ENCODE results near the gene CD69.
A peak's percentile ranks its signal among the peaks of the same experiment; 100 is the strongest.

The CD69 gene

DNA sequence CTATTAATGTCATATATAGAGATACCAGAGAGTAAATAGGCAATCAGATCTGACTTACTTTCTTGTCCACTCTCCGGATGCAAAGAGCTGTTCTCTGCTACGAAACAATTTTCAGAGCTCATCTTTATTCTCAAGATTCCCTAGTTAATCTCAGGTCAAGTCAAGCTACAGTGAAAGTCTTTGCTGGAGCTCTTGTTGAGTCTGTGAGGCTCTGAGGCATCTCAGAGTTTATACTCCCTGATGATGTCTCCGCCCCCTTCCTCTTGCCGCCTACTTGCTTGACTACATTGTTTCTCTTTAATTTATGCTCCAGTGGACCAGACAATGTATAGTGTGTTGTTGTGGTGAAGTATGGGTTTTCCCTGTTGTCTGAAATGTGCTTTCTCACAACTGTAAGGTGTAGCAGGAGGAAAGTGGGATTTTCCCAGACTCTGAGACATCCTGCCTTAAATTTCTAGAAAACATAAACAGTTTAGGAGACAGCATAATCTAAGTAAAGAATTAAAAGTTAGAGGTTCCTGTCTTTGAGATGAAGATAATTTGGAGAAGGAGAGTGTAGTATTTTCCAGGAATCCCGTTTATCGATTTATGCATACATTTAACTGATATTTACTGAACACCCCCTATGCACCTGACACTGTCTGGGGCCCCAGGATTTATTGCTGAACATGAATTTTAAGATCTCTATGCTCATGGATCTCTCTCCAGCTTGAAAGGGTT is at the start of gene CD69:
Gene CD69, minus strand, starts transcription at position 203 of the 720 bp plus-strand sequence. Its CDS starts 81 bp downstream, at position 122.
- peak; percentile 60 to 75 for DNase-seq (ENCODE audit: low read depth in 2 of 2)

DNA sequence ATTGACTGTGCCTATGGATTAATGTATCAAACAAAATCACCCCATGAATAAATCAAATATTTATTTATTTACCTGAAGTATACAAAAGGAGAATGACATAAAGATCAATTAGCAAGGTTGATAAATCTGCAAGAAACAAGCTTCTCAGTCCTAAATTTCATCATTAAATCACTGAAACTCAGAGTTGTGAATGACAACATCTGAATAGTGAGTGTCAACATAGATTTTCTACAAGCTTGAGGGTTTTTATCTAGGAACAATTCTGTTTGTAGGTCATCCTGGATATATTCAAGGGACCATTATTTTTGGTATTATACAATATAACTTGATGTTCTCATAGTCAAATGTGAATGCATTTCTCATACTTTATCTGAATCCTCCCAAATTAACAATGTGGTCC is 49.2 kb upstream of the CD69 start:
- no peak for DNase-seq (ENCODE audit: low read depth in 2 of 2)

DNA sequence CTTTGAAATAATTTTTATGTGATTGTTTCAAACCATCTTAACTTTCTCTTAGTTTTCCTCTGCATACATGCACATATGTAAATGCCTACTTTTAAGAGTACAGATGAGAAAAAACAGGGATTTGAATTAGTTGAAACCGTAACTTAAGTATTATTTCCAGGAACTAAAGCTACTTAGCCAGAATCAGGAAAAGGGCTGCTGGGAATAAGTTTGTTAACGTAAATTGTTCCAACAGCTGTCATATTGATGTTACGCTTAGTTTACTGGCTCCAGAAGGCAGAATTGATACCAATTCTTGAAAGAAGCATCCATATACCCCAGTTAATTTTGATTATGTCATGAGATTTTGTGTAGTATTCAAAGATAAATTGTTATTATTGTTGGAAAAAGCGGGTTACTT is 48.6 kb upstream of the CD69 start:
- DNase-seq (ENCODE audit: low read depth in 2 of 2): no peak

DNA sequence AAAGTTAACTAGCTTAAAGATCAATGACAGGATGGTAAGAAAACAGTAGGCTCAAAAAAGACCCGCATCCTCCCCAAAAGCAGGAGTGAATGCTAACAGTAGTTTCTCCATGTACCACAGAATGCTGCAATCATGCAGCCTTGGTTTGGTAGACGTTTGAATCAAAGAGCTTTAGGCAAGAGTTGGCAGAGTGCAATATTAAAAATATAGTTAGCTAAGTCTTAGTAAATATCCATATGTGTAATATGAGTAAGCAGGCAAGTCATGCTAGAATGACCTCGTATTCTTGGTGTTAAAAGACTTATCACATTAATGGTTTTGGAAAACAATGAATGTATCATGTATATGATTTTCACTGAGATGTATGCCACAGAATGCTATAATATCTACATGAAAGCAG is 47.8 kb upstream of the CD69 start:
- no peak for DNase-seq (ENCODE audit: low read depth in 2 of 2)

DNA sequence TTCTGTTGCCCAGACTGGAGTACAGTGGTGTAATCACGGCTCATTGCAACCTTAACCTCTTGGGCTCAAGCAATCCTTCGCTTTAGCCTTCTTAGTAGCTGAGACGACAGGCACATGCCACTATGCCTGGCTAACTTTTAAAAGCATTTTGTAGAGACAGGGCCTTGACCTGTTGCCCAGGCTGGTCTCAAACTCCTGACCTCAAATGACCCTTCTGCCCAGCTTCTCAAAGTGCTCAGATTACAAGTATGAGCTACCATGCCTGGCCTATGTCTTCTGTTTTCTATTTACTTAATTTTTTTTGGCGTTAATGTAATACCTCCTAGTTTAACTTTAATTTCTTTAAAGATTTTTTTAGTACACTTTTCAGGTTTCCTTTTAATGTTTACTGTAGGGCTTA is 46.0 kb upstream of the CD69 start:
- no peak for DNase-seq (ENCODE audit: low read depth in 2 of 2)

DNA sequence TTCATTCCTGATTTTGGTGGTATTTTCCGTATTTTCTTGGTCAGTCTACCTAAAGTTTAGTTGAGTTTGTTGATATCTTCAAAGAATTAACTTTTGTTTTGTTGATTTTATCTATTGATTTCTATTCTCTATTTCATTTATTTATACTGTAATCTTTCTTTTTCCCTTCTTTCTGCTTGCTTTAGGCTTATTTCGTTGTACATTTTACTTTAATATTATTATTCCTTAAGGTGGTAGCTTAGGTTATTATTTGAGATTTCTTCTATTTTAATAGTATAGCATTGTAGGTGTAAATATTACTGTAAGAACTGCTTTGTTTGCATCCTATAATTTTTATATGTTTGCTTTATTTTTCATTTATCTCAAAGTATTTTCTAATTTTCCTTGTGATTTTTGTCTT is 45.2 kb upstream of the CD69 start:
- no peak for DNase-seq (ENCODE audit: low read depth in 2 of 2)

DNA sequence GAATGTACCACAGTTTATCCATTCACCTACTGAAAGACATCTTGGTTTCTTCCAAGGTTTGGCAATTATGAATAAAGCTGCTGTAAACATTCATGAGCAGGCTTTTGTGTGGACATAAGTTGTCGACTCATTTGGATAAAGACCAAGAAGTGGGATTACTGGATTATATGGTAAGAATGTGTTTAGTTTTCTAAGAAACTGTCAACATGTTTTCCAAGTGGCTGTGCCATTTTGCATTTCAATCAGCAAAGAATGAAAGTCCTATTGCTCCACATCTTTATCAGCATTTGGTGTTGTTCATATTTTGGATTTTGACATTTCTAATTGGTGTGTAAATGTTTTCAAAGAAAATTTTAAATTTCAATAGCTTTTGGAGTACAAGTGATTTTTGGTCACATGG is 39.3 kb upstream of the CD69 start:
- no peak for DNase-seq (ENCODE audit: low read depth in 2 of 2)

DNA sequence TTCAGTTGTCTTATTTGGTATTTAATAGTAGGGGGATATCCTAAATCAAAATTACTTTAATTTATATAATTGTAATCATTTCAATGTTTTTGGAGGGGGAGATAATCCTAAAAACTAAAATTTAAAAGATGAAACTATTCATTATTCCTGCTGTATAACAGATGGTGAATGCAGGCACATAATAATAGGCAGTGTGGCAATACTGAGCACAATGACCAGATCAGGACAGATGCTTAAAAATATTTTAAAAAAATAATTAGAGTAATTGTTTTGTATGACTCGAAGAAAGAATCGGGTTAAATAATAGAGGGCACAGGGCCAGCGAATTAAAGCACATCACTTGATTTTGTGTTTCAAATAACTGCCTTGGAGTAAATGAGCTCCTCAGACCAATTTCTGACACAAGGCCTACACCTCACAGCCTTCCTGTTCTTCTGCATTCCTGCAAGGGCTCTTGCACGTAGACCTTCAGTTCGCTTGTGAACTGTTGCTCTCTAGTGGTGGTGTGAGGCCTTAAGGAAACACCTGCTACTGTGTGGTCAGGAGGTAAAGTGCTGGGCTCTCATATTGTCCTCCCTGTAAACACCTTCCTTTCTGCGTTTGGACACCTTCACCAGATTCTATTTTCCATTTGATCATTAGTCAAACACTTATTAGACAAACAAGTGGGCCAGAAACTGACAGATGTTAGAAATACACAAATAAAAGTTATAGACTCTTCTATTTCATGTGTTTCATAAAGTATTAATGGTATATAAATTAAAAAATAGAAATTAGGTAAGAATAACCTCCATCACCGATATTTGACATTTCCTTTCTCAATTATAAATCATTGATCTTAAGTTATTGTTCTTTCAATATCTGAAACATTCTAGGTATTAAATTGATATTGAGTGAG is 37.3 kb upstream of the CD69 start:
- DNase-seq (ENCODE audit: low read depth in 2 of 2): peak; percentile 28 to 42

DNA sequence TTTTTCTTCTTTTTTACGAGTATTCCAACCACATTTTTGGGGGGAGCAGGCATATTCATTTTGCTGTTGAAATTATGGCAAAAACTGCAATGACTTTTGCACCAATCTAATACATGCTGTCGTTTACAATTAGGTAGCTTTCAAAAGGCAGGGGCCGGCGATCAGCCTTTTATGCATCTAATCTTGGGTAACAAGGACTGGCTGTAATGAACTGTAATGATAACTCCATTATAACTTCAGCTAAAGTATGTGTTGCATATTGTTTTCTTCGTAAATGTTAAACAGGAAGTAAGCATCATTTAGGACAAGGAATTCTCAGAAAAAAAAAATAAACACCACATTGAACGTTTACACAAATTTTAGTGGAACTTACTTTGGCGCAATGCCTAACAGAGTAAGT is 36.3 kb upstream of the CD69 start:
- DNase-seq (ENCODE audit: low read depth in 2 of 2): no peak

DNA sequence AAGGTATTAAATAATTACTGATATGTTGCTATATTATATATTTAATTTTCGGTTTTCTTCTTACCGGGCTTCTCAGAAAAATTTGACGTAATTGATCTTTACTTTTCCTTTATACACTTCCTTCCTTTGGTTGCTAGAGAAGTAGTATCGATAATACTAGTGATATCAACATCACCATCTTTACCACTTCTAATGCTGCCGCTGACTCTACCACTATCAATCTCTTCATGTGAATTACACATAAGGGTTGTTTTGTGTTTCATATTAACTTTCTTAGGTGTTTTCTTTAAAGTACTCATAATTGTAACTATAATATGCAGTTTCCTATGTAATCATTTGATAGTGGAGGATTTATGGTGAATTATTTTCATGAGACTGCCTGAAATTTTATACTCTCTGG is 35.6 kb upstream of the CD69 start:
- no peak for DNase-seq (ENCODE audit: low read depth in 2 of 2)

DNA sequence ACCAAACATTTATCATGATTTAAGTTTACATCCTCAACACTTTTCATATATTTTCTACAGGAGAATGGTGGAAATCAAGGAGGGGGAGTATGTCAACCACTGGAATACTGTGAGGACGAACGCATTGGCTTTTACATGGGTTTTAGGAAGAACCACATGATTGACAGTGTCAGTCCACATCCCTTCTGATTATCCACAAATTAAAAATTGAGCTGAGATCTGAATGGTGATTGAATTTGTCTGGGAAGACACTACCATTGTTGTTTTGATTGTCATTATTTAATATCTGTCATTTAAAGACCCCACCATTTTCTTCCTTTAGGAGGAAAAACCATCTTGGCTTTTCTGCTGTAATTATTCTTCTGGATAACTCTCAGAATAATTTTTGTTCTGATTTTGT is 35.2 kb upstream of the CD69 start:
- DNase-seq (ENCODE audit: low read depth in 2 of 2): no peak

DNA sequence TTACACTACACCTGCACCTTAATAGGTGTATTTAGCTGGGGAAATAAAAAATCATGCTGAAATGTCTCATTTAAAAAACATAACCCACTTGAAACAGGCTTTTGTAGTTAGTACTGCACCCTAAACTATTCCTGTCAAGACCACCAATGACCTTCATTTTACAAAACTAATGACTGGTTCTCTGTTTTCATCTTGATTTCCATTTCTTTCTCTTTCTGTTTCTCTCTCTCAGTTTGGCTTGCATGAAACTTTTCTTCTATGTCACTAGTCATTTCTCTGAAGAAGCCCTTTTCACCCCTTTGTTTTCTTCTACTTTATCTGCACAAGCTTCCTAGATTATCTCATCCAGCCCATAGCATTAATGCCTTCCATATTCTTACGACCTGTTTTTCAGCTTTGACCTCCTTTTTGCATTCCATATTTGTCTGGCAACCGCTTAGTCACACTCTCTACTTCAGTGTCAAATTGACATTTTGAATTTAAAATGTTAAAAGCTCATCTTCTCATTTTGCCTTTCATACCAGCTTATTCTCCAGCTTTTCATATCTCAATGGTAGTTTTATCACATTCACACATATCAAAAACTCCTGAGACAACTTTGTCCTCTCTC is 33.9 kb upstream of the CD69 start:
- DNase-seq (ENCODE audit: low read depth in 2 of 2): no peak

DNA sequence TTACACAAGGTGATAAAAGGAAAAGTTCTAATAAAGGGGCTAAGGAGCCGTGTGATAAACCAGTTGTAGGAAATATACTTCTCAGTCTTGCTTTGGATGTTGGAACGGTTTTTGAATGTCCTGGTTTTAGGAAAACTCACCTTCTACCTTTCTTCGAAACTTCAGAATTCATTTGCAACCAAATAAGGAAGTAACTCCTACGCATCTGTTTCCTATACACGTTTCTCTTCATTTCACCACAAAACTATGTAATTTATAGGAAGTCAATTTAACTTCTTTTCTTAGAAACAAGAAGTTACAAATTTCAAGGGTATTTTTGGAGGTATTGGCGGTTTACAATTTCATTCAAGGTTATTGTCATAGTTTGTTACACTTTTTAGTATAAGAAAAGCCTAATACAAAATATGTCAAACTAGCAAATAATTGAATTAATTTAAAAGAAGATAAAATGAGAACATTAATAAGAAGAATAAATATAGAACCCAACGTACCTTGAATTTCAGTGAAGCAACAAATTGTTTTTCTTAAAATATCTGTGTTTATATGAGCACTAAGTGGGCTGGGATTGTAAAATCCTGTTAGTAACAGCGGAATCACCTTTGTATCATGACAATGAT is 33.2 kb upstream of the CD69 start:
- no peak for DNase-seq (ENCODE audit: low read depth in 2 of 2)

DNA sequence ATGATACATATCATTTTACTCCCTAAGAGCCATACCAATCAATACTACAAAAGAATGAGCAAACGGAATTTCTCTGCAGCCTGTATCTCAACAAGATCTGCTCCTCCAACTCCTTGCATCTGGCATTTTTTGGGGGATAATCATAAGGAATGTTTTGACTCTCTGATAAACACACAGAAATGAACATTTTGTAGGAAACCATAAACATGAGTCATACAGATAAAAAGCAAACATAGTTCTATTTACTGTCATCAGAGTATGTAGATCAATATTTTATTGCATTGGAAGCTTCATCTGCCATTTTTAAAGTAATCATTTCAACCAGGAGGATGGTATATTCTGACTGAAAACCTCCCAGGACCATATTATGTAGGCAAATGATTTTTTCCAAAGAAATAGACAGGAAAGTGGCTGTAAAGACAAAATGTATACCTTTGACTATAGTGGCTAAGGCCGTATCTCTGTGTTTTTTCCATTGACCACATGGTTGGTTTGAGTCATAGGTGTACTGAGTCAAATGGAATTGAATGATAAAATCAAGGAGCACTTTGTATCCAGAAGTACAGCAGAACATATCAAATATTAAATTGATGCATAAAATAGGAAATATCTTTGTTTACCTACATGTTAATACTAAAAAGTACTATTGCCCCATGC is 32.4 kb upstream of the CD69 start:
- DNase-seq (ENCODE audit: low read depth in 2 of 2): no peak

DNA sequence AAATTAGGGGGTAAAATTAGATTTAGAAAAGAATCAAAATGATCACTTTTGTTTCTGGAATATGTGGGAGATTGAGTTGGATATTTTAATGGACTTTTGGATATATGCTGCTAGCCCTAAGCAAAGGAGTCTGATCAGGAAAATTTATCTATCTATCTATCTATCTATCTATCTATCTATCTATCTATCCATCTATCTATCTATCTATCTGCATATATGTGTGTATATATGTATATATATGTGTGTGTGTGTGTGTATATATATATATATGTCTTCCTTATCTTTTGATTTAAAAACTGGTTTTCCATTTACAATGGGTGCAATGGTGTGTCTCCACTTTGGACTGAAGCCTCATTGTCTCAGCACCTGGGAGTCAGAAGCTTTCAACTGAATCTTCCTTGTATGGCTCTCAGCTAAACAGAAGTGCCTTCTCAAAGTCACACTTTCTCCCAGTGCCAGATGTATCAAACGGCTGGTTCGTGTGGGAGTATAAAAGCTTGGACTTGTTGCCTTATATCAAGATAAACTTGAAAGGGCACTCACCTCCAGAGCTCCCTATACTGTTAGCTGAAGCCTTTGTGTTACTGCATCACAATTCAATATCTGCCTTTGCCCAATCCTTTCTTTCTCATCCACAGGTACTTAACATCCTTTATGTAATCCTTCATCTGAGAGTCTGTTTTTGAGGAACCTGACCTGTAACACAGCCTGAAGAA is 31.6 kb upstream of the CD69 start:
- no peak for DNase-seq (ENCODE audit: low read depth in 2 of 2)

DNA sequence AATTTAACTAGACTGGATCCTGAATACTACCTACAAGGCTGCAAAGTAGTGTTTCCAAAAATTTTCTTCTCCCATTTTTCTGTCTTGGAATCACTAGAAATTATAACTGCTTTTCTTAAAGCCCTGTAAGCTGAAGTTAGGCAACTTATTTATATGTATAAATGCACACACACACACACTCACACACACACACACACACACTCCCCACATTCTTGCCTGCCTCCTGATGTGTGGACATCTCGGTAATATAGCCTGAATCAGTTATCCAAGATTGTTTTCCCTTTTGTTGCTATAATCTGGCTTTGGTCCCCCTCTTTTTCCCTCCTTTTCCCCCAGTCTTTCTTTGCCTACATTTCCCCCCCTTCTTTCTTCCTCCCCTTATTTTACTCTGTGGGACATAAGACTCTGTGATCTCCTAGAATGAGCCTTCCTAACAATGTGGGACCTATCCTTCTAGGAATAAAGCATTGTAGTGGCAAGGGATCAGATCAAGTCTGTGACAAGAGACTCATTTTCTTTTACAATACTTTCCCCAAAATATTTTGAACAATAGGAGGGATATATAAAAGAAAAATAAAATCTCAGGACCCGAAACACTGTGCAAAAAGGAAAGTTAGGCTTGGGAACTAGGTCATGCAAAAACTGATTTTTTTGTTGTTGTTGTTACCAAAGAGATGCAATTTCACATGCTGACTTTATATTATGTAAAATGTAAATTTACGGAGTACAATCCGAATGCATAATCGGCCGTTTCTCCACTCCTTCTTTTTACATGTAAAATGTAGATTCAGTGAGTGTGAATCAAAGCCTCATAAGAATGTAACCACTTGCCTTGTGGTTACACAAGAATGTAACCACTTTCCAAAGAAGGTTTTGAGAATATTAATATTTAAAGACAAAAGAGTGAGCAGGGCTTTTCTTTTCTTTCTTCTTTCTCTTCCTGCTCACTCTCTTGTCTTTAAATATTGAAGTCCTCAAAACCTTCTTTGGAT is 26.3 kb upstream of the CD69 start:
- no peak for DNase-seq (ENCODE audit: low read depth in 2 of 2)

DNA sequence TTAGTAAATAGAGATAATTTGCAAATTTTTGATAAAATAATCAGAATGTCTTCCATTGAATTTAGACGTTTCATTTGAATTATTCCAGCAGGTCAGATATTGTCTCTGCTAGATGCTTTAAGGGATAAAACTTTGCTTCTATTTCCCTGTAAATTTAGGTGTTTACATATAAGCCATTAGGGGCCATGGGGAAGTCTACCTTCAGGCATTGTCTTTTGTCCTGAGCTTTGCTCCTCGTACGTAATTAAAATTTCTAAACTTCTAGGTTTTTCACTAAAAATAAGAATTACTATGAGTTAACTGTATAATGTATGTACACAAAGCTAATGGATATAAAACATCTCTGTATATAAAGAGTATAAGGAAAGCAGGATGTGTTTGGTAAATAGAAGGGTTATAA is 24.1 kb upstream of the CD69 start:
- no peak for DNase-seq (ENCODE audit: low read depth in 2 of 2)

DNA sequence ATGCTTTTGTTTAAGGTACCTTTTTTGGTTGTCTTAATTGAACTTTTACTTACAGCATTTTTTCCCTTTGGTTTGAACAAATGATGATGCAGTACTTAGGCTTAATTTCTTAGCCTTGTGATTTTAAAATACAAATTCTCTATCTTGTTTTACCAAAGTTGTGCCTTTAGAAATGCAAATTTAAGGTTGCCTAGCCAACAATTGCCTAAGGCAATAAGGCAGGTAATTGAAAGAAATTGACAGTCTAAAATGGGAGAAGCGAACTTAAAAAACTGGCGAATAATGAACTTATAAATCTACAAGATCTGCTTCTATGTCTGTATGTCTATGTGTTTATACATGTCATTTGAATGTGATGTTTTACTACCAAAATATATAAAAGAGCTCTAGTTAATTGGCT is 23.6 kb upstream of the CD69 start:
- no peak for DNase-seq (ENCODE audit: low read depth in 2 of 2)

DNA sequence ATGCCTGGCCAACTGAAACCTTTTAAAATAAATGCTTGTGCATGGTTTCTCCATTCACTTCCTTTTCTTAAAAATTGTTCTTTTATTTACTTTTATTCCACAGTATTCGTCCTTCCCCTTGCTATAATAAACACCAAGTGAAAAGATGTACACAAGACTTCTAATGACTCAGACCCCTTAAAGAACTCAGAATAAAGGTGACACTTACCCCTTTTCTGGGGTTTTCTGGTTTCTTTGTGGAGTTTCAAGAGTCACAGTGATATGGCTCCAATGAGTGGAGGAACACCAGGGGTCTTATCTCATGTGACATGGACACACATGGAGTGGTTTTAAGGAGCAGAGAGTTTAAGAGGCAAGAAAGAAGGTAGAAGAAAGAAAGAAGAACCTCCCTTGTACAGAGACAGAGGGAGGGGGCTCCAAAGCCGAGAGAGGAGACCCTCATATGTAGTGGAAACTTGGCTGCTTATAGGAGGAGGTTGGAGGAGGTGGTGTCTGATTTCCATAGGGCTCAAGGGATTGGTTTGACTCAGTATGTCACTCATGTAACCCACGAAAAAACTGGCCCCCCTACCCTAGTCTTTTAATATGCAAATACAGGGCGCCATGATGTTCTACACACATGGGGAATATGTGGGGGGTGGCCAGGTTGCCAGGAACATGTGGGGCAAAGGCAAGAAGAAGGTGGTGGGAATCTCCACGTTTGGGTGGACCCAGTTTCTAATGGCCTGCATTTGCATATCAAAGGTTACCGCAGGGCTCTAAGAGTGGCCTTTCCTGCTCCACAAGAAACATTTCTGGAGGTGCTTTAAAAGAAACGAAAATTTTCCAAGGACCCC is 22.1 kb upstream of the CD69 start:
- DNase-seq (ENCODE audit: low read depth in 2 of 2): no peak
